D721Med (cell line): ENCODE measurements around the gene LHFPL5.

ENCODE experiments used
- DNase-seq: peaks from one replicate; pipeline ENCODE4 v3.0.0; 2011; ENCODE audit warnings: low spot score; ENCODE audit not compliant: insufficient read length
- FAIRE-seq: peaks from 2 replicates; lab custom pipeline; 2011; peaks lifted over from hg19 to GRCh38; lab: Jason Lieb, UNC
- CTCF ChIP-seq: IDR thresholded peaks from 2 replicates; pipeline ENCODE4 v1.5.1; 2012; ENCODE audit warnings: mild to moderate bottlenecking, control low read depth; ENCODE audit not compliant: insufficient read depth; ENCODE audit errors: missing control alignments

Gene LHFPL5

GRCh38 chr6:35808688-35809087 is 3.5 kb downstream of the LHFPL5 start:
- FAIRE-seq (no peak), DNase-seq (no peak)
- no peak for TF ChIP-seq CTCF

- TF ChIP-seq CTCF = no peak
- no peak for DNase-seq
- no peak for FAIRE-seq
These were observed 4.7 kb downstream of the LHFPL5 start for GRCh38 chr6:35809809-35810208.

- FAIRE-seq (no peak), DNase-seq (no peak)
- no peak for TF ChIP-seq CTCF
These were observed 6.0 kb downstream of the LHFPL5 start for GRCh38 chr6:35810971-35811698.

- DNase-seq (no peak), FAIRE-seq (no peak)
- no peak for TF ChIP-seq CTCF
These were observed 6.5 kb downstream of the LHFPL5 start for GRCh38 chr6:35811699-35811995.

GRCh38 chr6:35817515-35817914 is 12.4 kb downstream of the LHFPL5 start:
- TF ChIP-seq CTCF = no peak
- DNase-seq (no peak), FAIRE-seq (no peak)

- FAIRE-seq (no peak), DNase-seq (no peak)
- TF ChIP-seq CTCF = no peak
These were observed 18.4 kb downstream of the LHFPL5 start for GRCh38 chr6:35823601-35824000.

- TF ChIP-seq CTCF = no peak
- DNase-seq = no peak
- FAIRE-seq = no peak
These were observed 19.5 kb downstream of the LHFPL5 start for GRCh38 chr6:35824552-35825192.
